Mesothelial cell of epicardium (in vitro differentiated cells): ENCODE data around the gene KLHL26. TPM values are rescaled to one million over a fixed set of nuclear protein-coding genes. Genes with fewer than 3 reads are reported as not detected.

Experiments used
- DNase-seq, 2 experiments: peaks; one replicate each; pipeline ENCODE4 v3.0.0; 2021; ENCODE audit warnings: low spot score in 2 of 2; ENCODE audit not compliant: unreplicated experiment in 2 of 2
- H3K27ac Mint-ChIP-seq: 2 replicates; pipeline ENCODE4 v1.8.0; 2021; ENCODE audit warnings: mixed read lengths
- H3K27me3 Mint-ChIP-seq: 2 replicates; pipeline ENCODE4 v1.8.0; 2021; ENCODE audit warnings: low read depth, mixed read lengths
- H3K36me3 Mint-ChIP-seq: 2 replicates; pipeline ENCODE4 v1.8.0; 2021; ENCODE audit warnings: mixed read lengths
- H3K4me1 Mint-ChIP-seq: 2 replicates; pipeline ENCODE4 v1.8.0; 2021; ENCODE audit warnings: mixed read lengths
- H3K4me3 Mint-ChIP-seq: 2 replicates; pipeline ENCODE4 v1.8.0; 2021; ENCODE audit warnings: mild to moderate bottlenecking, moderate library complexity, mixed read lengths
- H3K9me3 Mint-ChIP-seq: 2 replicates; pipeline ENCODE4 v1.8.0; 2021; ENCODE audit warnings: mixed read lengths
- CTCF ChIP-seq: fragments of 200-600 bp; sonication (generic); IDR thresholded peaks from one replicate; pipeline ENCODE4 v1.5.0; 2021; ENCODE audit warnings: antibody characterized with exemption; ENCODE audit not compliant: unreplicated experiment
- total RNA-seq: library from RNA; stranded (reverse); gene quantifications from 3 replicates; pipeline ENCODE4 v1.2.1, GENCODE V29; 2021

KLHL26 gene
- total RNA-seq, 1 donor from 2014 or later, result 12.0 TPM

- no peaks in the 10 kb centered on the region for H3K36me3 Mint-ChIP-seq
- no peaks in the 10 kb centered on the region for H3K27me3 Mint-ChIP-seq
- peak; percentile 85 to 96 for DNase-seq
- no peaks in the 10 kb centered on the region for H3K9me3 Mint-ChIP-seq
- no peak for TF ChIP-seq CTCF
- peaks cover 13% of the 10 kb centered on the region for H3K4me1 Mint-ChIP-seq
- H3K4me3 Mint-ChIP-seq, result peak within 1 kb of the TSS; percentile 85
- H3K27ac Mint-ChIP-seq, result peak within 1 kb of the TSS; percentile 76
Measured at GRCh38 chr19:18683109-18683957, 46.5 kb downstream of the KLHL26 start, which contains the start of gene CRTC1. TSS of gene CRTC1 (plus strand) at chr19:18683680. CDS start at chr19:18683703, 23 bp downstream.

GRCh38 chr19:18683958-18684641 is 47.3 kb downstream of the KLHL26 start:
- Mint-ChIP-seq H3K36me3 (no peaks in the 10 kb centered on the region), H3K4me3 (peak overlapping the region; percentile 65), H3K9me3 (no peaks in the 10 kb centered on the region), H3K27me3 (no peaks in the 10 kb centered on the region), H3K27ac (no peak overlapping the region), H3K4me1 (peaks cover 13% of the 10 kb centered on the region)
- no peak for TF ChIP-seq CTCF
- no peak for DNase-seq

GRCh38 chr19:18684642-18684993 is 47.8 kb downstream of the KLHL26 start:
- no peak for DNase-seq
- Mint-ChIP-seq H3K4me3 (peak overlapping the region; percentile 65), H3K27ac (no peak overlapping the region), H3K4me1 (peaks cover 13% of the 10 kb centered on the region), H3K9me3 (no peaks in the 10 kb centered on the region), H3K36me3 (no peaks in the 10 kb centered on the region), H3K27me3 (no peaks in the 10 kb centered on the region)
- TF ChIP-seq CTCF, result no peak

GRCh38 chr19:18685597-18686190 is 48.9 kb downstream of the KLHL26 start:
- H3K4me1 Mint-ChIP-seq, result peaks cover 13% of the 10 kb centered on the region
- no peaks in the 10 kb centered on the region for H3K36me3 Mint-ChIP-seq
- H3K27ac Mint-ChIP-seq, result no peak overlapping the region
- no peak overlapping the region for H3K4me3 Mint-ChIP-seq
- no peaks in the 10 kb centered on the region for H3K27me3 Mint-ChIP-seq
- H3K9me3 Mint-ChIP-seq, result no peaks in the 10 kb centered on the region
- DNase-seq, result no peak
- no peak for TF ChIP-seq CTCF

GRCh38 chr19:18687740-18688465 is 51.1 kb downstream of the KLHL26 start:
- no peak for DNase-seq
- peaks cover 12% of the 10 kb centered on the region for H3K4me1 Mint-ChIP-seq
- no peak overlapping the region for H3K4me3 Mint-ChIP-seq
- H3K27me3 Mint-ChIP-seq, result no peaks in the 10 kb centered on the region
- H3K36me3 Mint-ChIP-seq, result peaks cover 2% of the 10 kb centered on the region
- H3K9me3 Mint-ChIP-seq, result no peaks in the 10 kb centered on the region
- H3K27ac Mint-ChIP-seq, result no peak overlapping the region
- no peak for TF ChIP-seq CTCF
